Measurements from ENCODE around the gene OGFRL1.
"Not testable (repeated sequence)": the region's sequence is repeated elsewhere in the genome, so short reads cannot be mapped to it uniquely, and the experiment has no call there.

OGFRL1 gene

GRCh38 chr6:71262914-71263313 is 25.7 kb upstream of the OGFRL1 start:
- TF ChIP-seq CTCF (conservative IDR thresholded peaks at IDR 0.05; ENCODE audit: low read depth, low read length), result no peak
- peak; percentile 31 for DNase-seq (ENCODE audit: low read depth)
- H3K4me3 ChIP-seq (ENCODE audit: low read depth, low read length), result no peak overlapping the region

GRCh38 chr6:71266392-71266791 is 22.2 kb upstream of the OGFRL1 start:
- DNase-seq (ENCODE audit: low read depth); H3K4me3 ChIP-seq (ENCODE audit: low read depth, low read length): not testable (repeated sequence)

DNA sequence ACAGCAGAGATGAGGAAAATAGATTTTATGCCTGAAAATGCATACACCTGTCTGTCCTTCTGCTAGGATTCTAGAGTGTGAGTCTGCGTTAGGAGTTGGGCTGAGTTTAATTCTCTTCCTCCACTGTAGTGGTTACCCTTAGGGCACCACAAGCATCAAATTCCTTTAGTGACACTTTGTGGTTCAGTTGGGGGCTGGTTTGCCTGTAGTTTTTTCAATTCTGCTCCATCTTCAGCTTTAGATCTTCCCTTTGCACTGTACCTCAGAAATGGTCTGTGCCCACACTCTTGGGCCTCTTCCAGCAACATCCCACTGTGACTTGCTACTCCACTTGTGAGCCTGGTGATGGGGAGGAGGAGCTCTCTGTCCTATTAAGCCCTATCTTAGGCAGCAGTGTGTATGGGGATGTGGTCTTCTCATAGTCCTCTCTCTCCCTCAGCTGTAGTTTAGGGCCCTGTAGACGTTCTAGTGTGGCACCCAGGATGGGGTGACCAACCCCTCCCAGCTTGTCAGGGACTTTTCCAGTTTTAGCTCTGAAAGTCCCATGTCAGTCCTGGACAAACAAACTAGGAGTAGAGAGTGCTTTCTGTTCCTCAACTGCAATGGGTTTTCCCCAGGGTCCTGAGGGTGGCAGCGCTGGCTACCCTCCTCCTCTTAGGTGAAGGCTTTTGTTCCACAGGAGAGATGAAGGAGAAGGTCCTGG is 19.7 kb upstream of the OGFRL1 start:
- no peak for DNase-seq (ENCODE audit: low read depth)
- TF ChIP-seq CTCF (conservative IDR thresholded peaks at IDR 0.05; ENCODE audit: low read depth, low read length), result no peak
- H3K4me3 ChIP-seq (ENCODE audit: low read depth, low read length), result no peak overlapping the region

GRCh38 chr6:71277926-71278600 is 10.5 kb upstream of the OGFRL1 start:
- no peak for DNase-seq (ENCODE audit: low read depth)
- no peak for TF ChIP-seq CTCF (conservative IDR thresholded peaks at IDR 0.05; ENCODE audit: low read depth, low read length)
- H3K4me3 ChIP-seq (ENCODE audit: low read depth, low read length), result no peak overlapping the region

- DNase-seq (ENCODE audit: low read depth), result no peak
- no peak for TF ChIP-seq CTCF (conservative IDR thresholded peaks at IDR 0.05; ENCODE audit: low read depth, low read length)
- no peak overlapping the region for H3K4me3 ChIP-seq (ENCODE audit: low read depth, low read length)
These were observed 9.3 kb upstream of the OGFRL1 start for GRCh38 chr6:71279321-71279720.

GRCh38 chr6:71279740-71280139 is 8.9 kb upstream of the OGFRL1 start:
- TF ChIP-seq CTCF (conservative IDR thresholded peaks at IDR 0.05; ENCODE audit: low read depth, low read length), result no peak
- no peak for DNase-seq (ENCODE audit: low read depth)
- H3K4me3 ChIP-seq (ENCODE audit: low read depth, low read length), result no peak overlapping the region

GRCh38 chr6:71280701-71281100 is 7.9 kb upstream of the OGFRL1 start:
- H3K4me3 ChIP-seq (ENCODE audit: low read depth, low read length), result no peak overlapping the region
- DNase-seq (ENCODE audit: low read depth), result no peak
- no peak for TF ChIP-seq CTCF (conservative IDR thresholded peaks at IDR 0.05; ENCODE audit: low read depth, low read length)

All from choroid plexus epithelial cell (primary cell).